ENCODE results near the gene TRAK1. TPM values are rescaled to one million over a fixed set of nuclear protein-coding genes. Genes with fewer than 3 reads are reported as not detected.

The TRAK1 gene
- polyA plus RNA-seq, 1 donor = 49.7 TPM

- no peak for DNase-seq
Observed at GRCh38 chr3:42157540-42158538, 66.7 kb downstream of the TRAK1 start.

- DNase-seq = no peak
Observed at GRCh38 chr3:42159147-42159546, 68.0 kb downstream of the TRAK1 start.

- DNase-seq = peak; percentile 62
Observed at GRCh38 chr3:42159706-42160472, 68.7 kb downstream of the TRAK1 start.

- DNase-seq = no peak
Observed at GRCh38 chr3:42161050-42161935, 70.1 kb downstream of the TRAK1 start.

- DNase-seq = no peak
Observed at GRCh38 chr3:42162462-42162861, 71.3 kb downstream of the TRAK1 start.

- no peak for DNase-seq
Observed at GRCh38 chr3:42163622-42164244, 72.6 kb downstream of the TRAK1 start.

GRCh38 chr3:42164656-42165055 is 73.5 kb downstream of the TRAK1 start:
- no peak for DNase-seq

GRCh38 chr3:42165211-42165610 is 74.1 kb downstream of the TRAK1 start:
- DNase-seq = no peak

- DNase-seq = no peak
Observed at GRCh38 chr3:42166214-42166613, 75.1 kb downstream of the TRAK1 start.

- no peak for DNase-seq
Observed at GRCh38 chr3:42166662-42167300, 75.6 kb downstream of the TRAK1 start.

- no peak for DNase-seq
Observed at GRCh38 chr3:42169579-42170120, 78.5 kb downstream of the TRAK1 start.

GRCh38 chr3:42172047-42172654 is 81.0 kb downstream of the TRAK1 start:
- no peak for DNase-seq

- DNase-seq = no peak
Observed at GRCh38 chr3:42173307-42173706, 82.2 kb downstream of the TRAK1 start.

- no peak for DNase-seq
Observed at GRCh38 chr3:42174679-42175385, 83.7 kb downstream of the TRAK1 start.

GRCh38 chr3:42175386-42176240 is 84.5 kb downstream of the TRAK1 start:
- peak; percentile 53 for DNase-seq

GRCh38 chr3:42176242-42177034 is 85.3 kb downstream of the TRAK1 start:
- DNase-seq = no peak

GRCh38 chr3:42177068-42177800 is 86.1 kb downstream of the TRAK1 start:
- DNase-seq = no peak

Data from left kidney (tissue), 2 donors.